ENCODE results near the gene CCSER1.
"Not testable (repeated sequence)": the region's sequence is repeated elsewhere in the genome, so short reads cannot be mapped to it uniquely, and the experiment has no call there.

The CCSER1 gene

DNA sequence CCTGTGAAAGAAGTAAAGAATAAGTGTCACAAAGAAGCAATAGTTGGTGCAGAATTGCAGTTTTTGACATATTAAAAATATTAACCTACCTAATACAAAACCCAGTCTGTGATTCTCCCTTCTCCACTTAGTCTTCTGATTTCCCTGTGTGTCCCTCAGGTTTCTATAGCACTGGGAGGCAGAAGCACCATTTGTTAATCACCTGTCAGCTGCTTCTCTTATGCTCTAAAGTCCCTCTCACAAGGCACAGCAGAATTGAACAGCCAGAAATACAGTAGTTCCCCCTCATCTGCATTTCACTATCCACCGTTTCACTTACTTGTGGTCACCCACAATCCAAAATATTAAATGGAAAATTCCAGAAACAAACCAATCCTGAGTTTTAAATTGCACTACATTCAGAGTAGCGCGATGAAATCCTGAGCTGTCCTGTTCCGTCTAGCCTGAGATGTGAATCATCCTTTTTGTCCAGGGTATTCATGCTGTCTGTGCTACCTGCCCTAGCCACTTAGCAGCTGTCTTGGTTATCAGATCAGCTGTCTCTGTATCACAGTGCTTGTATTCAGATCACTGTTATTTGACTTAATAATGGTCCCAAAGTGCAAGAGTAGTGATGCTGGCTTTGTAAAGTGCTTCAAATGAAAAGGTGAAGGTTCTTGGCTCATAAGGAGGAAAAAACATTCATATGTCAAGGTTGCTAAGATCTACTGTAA, 1192.5 kb downstream of the CCSER1 start:
- no peak for DNase-seq

DNA sequence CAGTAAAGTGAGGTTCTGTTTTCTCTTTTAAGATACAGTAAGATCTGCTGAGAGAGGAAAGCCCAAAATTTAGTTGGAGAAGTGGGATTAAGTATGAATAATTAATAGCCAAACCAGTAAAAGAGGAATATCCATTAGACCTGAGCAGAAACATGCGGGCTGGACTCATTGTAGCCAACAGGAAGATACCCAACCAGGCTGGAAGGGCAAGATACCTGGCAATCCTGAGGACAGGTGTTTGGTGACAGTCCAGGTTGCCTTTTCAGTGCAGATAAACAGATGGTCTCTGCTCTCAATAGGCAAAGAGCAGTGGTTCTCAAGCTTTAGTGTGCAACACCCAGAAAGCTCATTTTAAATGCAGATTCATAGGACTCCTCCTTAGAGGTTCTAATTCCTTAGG, 1195.8 kb downstream of the CCSER1 start:
- no peak for DNase-seq

DNA sequence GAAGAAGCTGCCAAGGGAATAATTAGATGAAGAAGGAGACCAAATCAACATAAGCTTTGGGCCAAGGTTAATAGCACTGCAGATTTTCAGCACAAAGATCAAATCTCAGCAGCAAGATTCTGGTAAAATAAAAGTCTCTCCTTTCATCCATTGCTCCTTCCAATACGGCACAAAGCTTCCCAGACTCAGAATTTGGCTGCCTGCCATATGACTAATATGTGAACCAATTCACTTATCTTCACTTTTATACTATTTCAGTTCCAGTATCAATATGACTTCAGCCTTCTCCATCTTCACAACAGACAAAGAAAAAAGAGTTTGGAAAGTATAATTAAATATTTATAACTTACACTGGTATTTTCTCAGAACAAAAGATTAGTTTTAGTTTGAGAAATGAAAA, 1198.3 kb downstream of the CCSER1 start:
- no peak for DNase-seq

DNA sequence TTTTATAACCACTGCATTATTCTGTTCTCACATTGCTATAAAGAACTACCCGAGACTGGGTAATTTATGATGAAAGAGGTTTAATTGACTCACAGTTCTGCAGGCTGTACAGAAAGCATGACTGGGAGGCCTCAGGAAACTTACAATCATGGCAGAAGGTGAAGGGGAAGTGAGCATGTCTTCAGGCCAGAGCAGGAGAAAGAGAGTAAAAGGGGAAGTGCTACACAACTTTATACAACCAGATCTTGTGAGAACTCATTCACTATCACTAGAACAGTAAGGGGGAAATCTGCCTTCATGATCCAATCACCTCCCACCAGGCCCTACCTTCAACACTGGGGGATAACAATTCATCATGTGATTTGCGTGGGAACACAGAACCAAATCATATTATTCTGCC, 1199.0 kb downstream of the CCSER1 start:
- not testable (repeated sequence) for DNase-seq

DNA sequence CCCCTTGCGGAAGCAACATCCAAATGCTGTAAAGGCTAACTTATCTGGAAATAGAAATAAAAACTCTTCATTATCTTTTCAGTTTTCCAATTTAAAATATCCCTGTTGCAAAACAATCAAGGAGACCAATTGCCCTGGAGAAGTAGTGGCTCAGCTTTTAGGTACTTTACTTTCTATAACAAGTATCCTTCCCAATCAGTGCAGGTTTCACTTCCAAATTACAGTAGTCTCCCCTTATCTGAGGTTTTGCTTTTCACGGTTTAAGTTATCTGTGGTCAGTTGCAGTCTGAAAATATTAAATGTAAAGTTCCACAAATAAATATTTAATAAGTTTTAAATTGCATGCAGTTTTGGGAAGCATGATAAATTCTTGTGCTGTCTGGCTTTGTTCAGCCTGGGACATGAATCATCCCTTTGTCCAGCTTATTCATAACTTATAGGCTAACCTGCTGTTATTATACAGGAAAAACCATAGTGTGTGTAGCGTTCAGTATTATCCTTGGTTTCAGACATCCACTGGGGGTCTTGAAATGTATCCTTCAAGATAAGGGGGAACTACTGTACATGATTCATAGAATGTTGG, 1203.5 kb downstream of the CCSER1 start:
- DNase-seq: no peak

DNA sequence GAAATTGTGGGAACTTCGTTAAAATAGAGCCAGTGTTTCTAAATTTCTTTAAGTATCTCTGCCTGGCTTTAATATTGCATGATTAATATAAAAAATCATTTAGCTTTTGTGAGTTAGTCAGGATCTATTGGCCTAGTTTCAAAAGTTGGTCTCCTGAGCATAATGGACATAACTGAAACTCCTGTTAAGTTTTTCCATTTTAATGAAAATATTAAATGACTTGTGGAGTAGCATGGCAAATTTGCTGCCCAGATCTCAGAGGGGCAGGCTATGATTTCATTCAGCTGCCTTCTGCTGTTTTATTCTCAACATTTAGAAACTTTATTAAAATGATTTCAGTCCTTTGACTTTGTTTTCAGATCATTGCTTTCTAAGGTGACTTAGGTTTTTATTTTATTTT, 1213.6 kb downstream of the CCSER1 start:
- DNase-seq: no peak

DNA sequence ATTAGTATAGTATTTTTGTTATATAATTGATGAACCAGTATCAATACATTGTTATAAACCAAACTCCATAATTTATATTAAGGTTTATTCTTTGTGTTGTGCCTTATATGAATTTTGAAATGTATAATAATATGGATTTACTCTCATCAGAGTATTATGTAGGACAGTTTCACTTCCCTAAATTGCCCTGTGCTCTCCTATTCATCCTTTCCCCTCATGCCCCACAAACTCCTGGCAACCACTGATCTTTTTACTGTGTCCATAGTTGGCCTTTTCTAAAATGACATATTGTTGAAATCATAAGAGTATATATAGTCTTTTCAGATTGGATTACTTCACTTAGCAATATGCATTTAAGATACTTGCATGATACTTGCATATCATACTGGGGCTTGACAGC, 1218.4 kb downstream of the CCSER1 start:
- no peak for DNase-seq

DNA sequence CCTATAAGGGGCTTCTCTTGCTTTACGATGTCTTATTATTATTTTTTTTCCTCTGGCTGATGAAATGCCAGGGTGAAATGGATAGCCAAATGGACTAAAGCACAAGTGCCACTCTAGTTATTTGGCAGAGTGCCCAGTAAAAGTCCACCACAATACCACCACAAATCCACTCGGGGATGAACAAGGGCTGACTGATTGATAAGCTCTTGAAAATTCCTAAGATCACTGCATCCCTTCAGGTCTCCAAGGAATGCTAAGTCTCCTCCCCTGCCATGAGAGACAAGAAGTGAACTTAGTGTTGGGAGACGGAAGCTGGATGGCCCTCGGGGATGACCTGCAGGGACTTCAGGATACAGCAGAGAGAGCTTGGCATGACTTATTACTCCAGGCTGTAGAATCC, 1229.3 kb downstream of the CCSER1 start:
- DNase-seq: not testable (repeated sequence)

DNA sequence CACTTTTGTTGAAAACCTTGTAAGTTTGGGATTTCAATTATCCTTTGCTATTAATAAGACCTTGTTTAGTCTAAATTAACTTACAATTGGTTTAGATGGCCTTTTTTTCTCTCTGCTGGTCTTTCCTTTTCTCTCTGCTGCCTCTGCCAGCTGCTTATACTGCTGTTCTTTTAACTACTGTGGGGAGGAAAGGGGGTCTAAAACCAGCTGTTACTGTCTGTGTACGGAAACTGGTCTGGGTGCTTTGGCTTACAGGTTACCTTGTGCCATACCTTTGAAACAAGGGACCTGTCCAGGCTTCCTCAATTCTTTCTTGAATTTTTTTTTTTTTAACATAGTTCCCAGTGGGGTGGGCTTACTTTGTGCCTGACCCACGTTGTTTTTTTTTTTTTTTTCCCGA, 1230.8 kb downstream of the CCSER1 start:
- DNase-seq: not testable (repeated sequence)

DNA sequence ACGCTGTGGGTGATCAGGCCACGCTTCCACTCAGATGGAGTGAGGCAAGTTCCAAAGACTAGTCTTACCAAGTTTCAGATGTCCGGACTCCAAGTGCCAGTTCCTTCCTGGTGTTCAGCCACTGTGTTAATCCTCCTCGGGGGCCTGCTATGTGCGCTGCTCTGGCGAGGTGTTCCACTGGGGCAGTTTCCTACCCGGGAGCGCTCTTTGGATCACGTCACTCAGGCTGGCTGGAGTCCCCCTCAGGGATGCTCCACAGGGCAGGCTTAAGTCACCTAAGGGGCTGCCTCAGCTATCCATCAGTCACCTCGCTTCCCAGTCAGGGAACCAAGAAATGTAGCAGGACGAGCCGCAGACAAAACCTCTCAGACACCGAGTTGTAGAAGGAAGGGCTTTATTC, 1231.4 kb downstream of the CCSER1 start:
- not testable (repeated sequence) for DNase-seq

DNA sequence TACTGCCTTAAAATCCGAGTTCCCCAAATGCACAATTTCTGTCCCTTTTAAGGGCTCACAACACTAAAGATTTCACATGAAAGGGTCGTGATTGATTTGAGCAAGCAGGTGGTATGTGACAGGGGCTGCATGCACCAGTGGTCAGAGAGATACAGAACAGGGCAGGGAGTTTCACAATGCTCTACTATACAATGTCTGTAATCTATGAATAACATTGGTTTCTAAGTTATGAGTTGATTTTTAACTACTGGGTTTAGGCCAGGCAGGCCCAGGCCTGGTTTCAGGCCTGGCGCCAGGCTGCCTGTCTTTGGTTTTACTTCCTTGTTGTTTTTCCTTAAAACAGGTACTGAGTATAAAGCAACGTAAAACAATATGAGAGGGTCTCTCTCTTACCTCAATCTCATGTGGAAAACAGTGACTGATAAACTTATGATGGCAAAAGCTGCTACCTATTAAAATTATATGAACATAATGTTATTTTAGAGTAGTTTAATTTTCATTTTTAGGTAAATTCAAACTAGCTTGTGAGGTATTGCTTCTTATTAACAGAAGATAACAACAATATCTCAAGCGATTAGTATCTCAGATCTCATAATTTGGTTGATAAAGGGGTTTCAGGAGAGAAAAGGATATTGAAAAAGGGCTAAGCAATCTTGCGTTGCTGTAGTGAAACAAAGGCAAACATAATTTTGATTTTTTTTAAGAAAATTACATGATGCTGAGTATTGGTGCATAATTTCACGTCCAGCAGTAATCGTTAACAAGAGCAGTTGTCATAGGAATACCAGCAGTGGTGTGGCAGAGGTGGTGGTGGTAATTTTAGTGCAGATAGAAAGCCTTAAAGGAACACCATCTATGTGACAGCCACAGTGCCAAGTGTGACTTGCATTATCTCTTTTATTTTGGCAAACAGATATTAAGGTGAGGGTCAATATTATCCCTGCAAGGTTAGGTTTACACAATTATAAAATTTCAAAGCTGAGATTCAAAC, 1232.1 kb downstream of the CCSER1 start:
- no peak for DNase-seq

DNA sequence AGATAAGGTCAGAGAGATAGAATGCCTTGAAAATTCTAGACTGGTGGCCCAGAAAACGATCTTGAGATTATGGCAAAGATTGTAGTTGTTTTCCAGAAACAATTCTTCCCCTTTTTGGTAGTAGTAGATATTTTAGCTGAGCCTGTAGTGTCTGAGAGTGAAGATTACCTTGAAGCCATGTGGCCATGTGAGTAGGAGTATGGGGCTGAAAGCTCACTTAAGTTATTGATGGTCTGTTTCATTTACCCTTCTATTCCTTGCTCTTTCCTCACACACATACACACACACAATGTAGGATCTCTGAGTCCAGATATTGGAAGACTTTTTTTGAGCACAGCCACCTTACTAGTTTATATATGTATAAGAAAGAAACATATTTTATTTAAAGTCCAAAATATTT, 1234.9 kb downstream of the CCSER1 start:
- DNase-seq: no peak

DNA sequence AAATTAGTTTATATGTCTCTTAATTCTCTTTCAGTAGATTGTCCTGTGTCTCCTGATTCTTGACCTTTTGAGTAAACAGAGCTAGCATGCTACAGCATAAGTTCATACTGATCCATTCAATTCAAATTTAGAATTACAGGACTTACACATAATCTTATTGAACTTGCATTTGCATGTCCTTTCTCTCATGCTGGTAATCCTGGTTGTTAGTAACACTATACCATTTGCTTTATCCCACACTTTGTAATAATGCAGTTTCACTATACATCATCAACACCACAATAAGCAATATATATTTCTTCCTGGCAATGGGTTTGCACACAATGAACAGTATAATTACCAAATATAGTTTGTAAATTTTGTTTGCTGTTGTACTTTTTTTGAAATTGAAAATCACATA, 1239.4 kb downstream of the CCSER1 start:
- no peak for DNase-seq

DNA sequence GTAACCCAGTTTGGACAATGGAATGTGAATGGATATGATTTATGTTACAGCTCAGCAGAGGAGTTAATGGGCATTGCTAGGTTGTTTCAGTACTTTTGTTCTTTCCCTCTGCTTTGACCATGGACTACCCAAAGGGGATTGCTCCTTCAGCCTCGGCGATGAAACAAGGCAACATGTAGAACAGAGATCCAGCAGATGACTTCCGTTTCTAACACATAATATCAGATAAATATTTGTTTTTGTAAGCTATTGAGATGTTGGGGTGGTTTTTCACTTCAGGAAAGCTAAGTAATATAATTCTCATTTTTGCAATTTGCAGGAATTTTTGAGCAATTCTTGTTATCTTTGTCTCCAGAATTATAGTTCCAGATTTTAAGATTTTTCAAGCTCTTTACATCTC, 1241.9 kb downstream of the CCSER1 start:
- DNase-seq: no peak

DNA sequence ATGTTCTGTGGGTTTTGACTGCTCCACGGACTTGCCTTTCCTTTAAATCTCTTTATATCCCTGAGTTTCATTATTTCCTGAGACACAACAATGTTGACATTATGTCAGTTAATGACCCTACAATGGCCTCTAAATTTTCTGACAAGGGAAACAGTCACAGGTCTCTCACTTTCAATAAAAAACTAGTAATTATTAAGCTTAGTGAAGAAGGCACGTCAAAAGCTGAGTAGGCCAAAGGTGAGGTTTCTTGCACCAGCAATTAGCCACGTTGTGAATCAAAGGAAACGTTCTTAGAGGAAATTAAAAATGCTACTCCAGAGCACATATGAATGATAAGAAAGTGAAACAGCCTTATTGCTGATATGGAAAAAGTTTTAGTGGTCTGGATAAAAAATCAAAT, 1246.4 kb downstream of the CCSER1 start:
- no peak for DNase-seq

DNA sequence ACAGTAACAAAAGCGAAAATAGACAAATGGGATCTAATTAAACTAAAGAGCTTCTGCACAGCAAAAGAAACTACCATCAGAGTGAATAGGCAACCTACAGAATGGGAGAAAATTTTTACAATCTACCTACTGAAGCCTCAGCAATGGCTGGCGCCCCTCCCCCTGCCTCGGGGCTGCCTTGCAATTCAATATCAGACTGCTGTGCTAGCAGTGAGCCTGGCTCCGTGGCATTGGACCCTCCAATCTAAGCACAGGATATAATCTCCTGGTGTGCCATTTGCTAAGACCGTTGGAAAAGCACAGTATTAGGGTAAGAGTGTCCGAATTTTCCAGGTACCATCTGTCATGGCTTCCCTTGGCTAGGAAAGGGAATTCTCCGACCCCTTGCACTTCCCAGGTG, 1278.2 kb downstream of the CCSER1 start:
- not testable (repeated sequence) for DNase-seq

DNA sequence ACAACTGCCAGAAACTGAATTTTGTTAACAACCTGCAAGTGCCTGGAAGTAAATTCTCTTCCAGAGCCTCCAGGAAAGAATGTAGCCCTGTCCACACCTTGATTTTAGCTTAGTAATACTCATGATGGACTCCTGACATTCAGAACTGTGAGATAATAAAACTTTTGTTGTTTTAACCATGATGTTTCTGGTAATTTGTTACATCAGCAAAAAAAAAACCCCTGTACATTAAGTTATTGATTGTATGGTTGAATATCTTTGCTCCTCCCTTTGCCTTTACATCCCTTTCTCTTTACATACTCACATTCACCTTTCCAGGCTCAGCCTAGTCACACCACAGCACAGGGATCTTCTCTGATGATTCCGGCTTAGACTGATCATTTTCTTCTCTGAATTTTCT, 1294.8 kb downstream of the CCSER1 start:
- DNase-seq: no peak

DNA sequence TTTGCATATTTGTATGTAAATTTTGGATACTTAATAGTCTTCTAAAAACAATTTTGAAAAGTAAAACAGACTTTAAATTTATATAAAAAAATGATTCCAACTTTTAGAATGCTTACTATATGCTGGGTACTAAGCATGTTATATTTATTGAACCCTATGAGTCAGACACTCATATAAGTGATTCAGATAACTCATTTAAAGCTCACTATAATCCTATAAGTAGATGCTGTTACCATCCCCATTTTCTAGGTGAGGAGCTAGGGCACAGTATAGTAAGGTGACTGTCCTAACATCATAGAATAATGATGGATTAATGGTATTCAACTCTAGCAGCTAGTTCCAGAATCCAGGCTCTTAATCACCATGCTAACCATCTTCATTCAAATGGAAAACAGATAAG, 1299.5 kb downstream of the CCSER1 start:
- DNase-seq: no peak

DNA sequence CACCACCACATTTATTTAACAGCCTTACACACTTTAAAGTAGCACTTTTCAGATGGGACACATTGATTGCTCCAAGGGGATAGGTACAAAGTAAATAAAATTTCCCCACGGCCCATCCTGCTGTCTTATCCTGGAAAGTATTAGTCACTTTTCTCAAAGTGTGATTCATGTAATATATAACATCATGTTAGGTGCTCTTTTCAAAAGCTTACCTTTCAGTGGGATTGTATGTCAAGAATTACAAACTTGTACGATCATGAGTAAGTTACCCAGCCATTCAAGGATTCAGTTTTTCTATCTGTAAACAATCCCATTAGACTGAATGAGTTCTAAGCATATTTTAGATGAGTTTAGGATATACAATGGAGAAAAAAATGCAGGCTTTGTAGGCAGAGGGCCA, 1300.0 kb downstream of the CCSER1 start:
- DNase-seq: no peak

DNA sequence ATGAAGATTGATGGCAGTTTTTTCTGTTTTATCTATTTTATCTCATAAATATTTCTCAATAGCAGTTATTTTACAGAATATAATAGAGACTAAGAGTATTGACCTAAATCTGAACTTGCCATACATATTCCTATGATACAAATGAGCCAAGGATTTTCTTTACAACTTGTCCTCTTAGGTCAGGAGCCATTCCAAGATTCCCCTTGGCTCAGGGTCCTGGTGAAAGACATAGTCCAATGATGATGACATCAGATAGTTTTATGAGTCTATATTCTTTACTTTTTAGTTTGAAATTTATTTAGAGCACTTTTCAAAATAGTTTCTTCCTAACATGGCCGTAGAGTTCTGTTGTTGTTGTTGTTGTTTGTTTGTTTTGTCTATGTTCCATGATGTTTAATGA, 1307.4 kb downstream of the CCSER1 start:
- DNase-seq: no peak

DNA sequence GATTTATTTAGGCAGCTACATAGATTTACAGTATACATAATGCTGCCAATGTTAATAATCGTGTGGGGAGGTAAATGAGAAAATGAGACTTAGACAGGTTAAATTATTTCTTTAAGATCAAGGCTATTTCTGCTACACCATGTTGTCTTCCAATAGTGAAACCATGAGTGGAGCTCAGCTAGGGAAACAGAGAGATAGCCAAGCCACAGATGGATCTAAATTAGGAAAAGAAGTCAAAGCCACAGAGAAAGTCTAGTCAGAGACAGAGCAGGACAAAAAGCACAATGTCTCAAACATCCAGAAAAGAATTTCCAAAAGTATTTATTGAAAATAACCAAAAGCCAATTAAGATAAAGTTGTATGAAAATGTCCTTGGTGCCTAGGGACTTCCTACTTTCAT, 1309.4 kb downstream of the CCSER1 start:
- no peak for DNase-seq

DNA sequence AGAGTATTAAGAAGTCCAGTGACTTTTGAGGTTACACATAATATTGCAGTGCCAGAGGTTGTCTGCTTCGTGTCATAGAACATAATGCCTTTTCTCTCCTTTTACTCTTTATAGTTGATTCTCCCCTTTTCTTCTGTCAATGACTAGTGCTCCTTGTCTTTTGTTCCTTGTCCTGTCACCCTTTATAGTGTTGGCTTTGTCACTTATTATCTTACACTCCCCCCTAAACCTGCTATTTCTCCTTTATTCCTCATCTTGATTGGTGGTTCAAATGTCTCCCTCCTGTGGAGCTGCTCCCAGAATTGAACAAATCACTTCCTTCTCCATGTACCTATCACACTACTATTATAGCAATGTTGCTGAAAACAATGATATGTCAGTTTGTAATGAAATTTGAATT, 1320.0 kb downstream of the CCSER1 start:
- DNase-seq: no peak

DNA sequence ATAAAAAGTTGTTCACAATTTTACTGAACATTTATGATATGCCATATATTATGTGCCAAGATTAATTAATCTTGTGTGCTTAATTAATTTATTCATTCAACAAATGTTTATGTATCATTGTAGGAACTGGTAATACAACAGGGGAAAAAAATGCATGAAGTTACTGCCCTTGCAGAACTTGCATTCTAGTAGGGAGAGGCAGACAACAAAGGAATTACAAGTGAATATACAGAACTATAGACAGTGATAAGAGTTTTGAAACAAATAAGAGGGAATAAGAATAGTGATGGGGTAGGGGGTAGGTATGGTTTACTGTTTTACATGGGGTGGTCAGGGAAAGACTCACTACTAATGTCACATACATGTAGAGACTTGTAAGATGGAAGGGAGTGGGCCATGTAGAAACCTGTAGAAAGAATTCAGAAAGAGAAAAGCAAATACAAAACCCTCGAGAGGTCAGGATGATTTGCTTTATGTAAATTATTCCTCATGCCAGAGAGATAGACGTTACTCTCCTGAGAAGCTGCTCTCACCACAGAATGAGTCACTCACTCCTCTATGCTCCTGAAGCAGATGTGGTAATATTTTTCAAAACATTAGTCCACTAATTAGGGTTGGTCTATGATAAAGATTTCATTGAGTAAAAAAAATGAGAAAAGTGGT, 1321.6 kb downstream of the CCSER1 start:
- no peak for DNase-seq
